GM21360 (cell line): ENCODE results near the gene CEPT1.

Experiments
- ATAC-seq: cut with Tn5 transposase; IDR thresholded peaks from one replicate; pipeline ENCODE4 v1.9.1; 2021; ENCODE audit warnings: mild to moderate bottlenecking, moderate library complexity; ENCODE audit not compliant: unreplicated experiment

CEPT1 gene

DNA sequence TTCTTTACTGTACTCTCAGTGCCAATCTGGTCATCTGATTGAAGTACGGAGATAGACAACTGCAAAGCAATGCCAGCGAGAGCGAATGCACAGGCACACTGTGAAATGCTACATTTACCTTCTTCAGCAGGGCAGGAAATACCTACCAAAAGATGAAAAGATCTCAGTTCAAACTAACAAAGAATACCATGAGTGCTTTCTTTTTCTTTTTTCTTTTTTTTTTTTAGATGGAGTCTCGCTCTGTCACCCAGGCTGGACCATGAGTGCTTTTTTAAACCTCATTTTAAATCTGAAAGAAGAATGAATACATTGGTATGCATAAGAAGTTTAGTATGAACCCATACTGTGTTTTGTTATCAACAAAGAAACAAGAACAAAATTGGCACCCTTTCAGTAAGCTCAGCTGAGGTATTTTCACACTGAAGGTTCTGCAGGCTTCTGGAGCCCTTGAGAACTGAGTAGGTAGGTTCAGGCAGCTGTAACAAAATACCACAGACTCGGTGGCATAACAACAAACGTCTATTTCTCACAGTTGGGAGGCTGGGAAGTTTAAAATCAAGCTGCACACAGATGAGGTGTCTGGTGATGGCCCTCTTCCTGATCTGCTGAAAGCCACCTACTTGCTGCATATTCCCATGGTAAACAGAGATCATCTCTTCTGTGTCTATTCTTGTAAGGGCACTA, 85.8 kb downstream of the CEPT1 start:
- ATAC-seq: no peak

DNA sequence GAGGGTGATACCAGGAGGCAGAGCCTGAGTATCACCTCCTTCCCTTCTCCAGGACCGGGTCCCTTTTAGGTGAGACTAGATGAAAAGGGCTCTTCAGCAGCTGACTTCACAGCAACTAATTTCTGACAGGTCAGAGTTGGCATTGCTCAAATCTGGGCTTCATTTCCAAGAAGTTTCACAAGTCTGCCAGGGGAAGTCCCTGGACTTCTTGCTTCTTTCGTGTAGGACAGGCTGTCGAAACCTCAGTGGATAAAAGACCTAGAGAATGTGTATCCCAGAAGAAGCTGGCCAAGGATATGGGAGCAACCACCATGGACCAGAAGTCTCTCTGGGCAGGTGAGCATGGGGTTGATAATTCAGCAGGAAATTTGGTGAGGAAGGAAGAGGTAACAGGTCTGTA, 87.4 kb downstream of the CEPT1 start, which contains the start of gene CHI3L2:
CHI3L2 (plus strand) TSS at position 280 of the 400 bp plus-strand sequence; CDS start at position 297, 17 bp downstream.
- ATAC-seq: no peak

- ATAC-seq: no peak
Observed at GRCh38 chr1:111227851-111228747, 88.1 kb downstream of the CEPT1 start.

DNA sequence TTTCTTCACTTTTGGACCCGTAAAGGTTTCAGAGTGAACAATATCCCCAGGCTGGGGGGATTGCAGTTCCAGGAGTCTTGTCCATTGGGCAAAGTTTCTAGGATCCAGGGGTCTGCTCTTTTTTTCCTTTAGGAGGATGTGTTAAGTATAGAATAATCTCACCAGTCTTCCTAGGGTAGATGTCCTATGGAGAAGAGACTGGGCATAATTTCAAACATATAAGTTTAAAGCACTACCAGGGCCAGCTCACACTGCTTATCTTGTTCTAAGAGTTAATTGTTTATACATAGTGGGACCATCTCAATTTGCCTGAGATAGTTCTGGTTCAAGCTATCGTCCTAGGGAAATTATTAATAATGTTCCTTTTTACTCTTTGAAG, 88.7 kb downstream of the CEPT1 start:
- no peak for ATAC-seq

GRCh38 chr1:111232134-111232533, 92.1 kb downstream of the CEPT1 start:
- no peak for ATAC-seq

GRCh38 chr1:111234258-111234657, 94.2 kb downstream of the CEPT1 start:
- no peak for ATAC-seq
